ENCODE measurements around the gene HHIPL2.

HHIPL2 gene

DNA sequence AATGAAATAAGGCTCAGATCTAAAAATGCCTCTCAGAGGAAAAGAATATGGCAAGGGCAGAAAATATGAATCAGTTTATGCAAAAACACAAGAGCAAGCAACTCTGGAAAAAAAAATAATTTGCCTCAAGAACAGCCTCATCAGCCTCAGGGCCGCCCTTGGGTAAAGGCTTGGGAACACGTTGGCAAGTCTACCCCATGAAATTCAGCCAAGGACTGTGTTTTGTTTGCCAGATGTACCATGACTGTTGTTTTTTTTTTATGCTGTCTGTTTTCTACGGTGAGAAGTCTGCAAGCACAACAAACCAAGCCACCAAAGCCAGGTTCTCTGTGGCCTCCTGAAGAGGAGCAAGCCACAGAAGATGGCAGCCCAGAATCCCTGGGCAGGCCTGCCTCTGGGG lies 18.0 kb downstream of the HHIPL2 start:
- Histone ChIP-seq H3K4me3 (no peak overlapping the region), H3K9me3 (no peaks in the 10 kb centered on the region), H3K4me1 (no peaks in the 10 kb centered on the region), H3K27me3 (no peaks in the 10 kb centered on the region), H3K36me3 (no peaks in the 10 kb centered on the region), H3K27ac (no peak overlapping the region)
- TF ChIP-seq, protein P1, sequence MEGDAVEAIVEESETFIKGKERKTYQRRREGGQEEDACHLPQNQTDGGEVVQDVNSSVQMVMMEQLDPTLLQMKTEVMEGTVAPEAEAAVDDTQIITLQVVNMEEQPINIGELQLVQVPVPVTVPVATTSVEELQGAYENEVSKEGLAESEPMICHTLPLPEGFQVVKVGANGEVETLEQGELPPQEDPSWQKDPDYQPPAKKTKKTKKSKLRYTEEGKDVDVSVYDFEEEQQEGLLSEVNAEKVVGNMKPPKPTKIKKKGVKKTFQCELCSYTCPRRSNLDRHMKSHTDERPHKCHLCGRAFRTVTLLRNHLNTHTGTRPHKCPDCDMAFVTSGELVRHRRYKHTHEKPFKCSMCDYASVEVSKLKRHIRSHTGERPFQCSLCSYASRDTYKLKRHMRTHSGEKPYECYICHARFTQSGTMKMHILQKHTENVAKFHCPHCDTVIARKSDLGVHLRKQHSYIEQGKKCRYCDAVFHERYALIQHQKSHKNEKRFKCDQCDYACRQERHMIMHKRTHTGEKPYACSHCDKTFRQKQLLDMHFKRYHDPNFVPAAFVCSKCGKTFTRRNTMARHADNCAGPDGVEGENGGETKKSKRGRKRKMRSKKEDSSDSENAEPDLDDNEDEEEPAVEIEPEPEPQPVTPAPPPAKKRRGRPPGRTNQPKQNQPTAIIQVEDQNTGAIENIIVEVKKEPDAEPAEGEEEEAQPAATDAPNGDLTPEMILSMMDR (IDR thresholded peaks at IDR 0.05): no peak
- no peak for DNase-seq
- intact Hi-C loops (cut with DNase I; ENCODE audit: low total_unique reads): no loop called here

DNA sequence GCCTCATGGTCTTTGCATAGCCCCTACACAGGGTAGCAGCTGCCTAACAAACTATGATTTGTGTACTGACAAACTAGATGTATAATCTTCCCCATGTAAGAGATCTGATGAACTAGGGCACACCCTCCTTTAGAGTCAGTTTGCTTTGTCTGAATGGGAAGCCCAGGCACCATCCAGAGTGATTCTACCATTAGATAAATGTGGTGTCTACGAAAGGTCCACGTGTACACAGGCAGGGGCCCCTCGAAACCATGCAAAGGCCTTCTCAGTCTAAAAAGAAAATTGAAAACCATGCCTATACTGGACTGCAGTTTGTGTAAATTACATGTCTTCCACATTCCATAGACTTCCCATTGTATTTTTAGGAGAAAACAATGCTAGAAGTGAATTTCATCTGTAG lies 18.7 kb downstream of the HHIPL2 start:
- TF ChIP-seq, protein P1 (IDR thresholded peaks at IDR 0.05): no peak
- H3K9me3 ChIP-seq: no peaks in the 10 kb centered on the region
- H3K36me3 ChIP-seq: no peaks in the 10 kb centered on the region
- no peaks in the 10 kb centered on the region for H3K4me1 ChIP-seq
- H3K27me3 ChIP-seq: no peaks in the 10 kb centered on the region
- H3K27ac ChIP-seq: no peak overlapping the region
- intact Hi-C loops (cut with DNase I; ENCODE audit: low total_unique reads): no loop called here
- no peak overlapping the region for H3K4me3 ChIP-seq
- DNase-seq: no peak

- intact Hi-C loops (cut with DNase I; ENCODE audit: low total_unique reads): no loop called here
- no peaks in the 10 kb centered on the region for H3K27me3 ChIP-seq
- no peaks in the 10 kb centered on the region for H3K9me3 ChIP-seq
- no peak for DNase-seq
- H3K4me1 ChIP-seq: no peaks in the 10 kb centered on the region
- H3K4me3 ChIP-seq: no peak overlapping the region
- H3K27ac ChIP-seq: no peak overlapping the region
- TF ChIP-seq, protein P1 (IDR thresholded peaks at IDR 0.05): no peak
- no peaks in the 10 kb centered on the region for H3K36me3 ChIP-seq
These were observed 22.0 kb downstream of the HHIPL2 start for GRCh38 chr1:222525951-222526350.

DNA sequence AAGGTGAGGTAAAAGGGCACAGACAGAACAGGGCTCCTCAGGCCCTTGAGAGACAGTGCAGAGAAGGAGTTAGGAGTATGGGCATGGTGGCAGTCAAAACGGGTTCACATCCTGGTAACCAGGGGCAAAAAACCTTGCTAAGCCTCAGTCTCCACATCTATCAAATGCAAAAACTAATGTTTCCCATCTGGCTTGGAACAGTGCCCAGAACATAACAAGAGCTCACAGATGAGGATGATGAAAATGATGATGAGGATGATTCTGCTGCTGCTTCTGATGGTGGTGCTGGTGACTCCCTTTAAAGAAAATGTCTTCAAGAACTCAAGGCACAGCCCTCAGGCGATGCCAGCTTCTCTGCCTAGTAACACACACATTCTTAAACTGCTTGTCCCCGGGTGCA lies 24.1 kb downstream of the HHIPL2 start:
- intact Hi-C loops (cut with DNase I; ENCODE audit: low total_unique reads): no loop called here
- Histone ChIP-seq H3K36me3 (no peaks in the 10 kb centered on the region), H3K27me3 (no peaks in the 10 kb centered on the region), H3K4me3 (no peak overlapping the region), H3K9me3 (no peaks in the 10 kb centered on the region), H3K27ac (no peak overlapping the region), H3K4me1 (no peaks in the 10 kb centered on the region)
- no peak for DNase-seq
- TF ChIP-seq, protein P1 (IDR thresholded peaks at IDR 0.05): no peak

- no peaks in the 10 kb centered on the region for H3K9me3 ChIP-seq
- no peaks in the 10 kb centered on the region for H3K27me3 ChIP-seq
- intact Hi-C loops (cut with DNase I; ENCODE audit: low total_unique reads): no loop called here
- DNase-seq: no peak
- H3K27ac ChIP-seq: no peak overlapping the region
- TF ChIP-seq, protein P1 (IDR thresholded peaks at IDR 0.05): no peak
- no peaks in the 10 kb centered on the region for H3K4me1 ChIP-seq
- H3K36me3 ChIP-seq: no peaks in the 10 kb centered on the region
- no peak overlapping the region for H3K4me3 ChIP-seq
These were observed 25.6 kb downstream of the HHIPL2 start for GRCh38 chr1:222522105-222522915.
